Tibial artery (tissue), 4 donors: Measurements from ENCODE around the gene NRXN3.

Source experiments
- DNase-seq, 2 donors: peaks; one replicate each; pipeline ENCODE4 v3.0.0-alpha.2; 2019
- H3K27ac ChIP-seq, 2 donors: fragments of 200-600 bp; sonication (generic) in 1 of 2; 1 replicate in 1 of 2; 2 replicates in 1 of 2; pipeline ENCODE4 v1.5.1; 2018 to 2019; ENCODE audit warnings: mild to moderate bottlenecking in 1 of 2
- H3K27me3 ChIP-seq, 2 donors: fragments of 200-600 bp; sonication (generic) in 1 of 2; one replicate each; pipeline versions ENCODE4 v1.5.1 to v1.6.0; 2016 to 2019
- H3K36me3 ChIP-seq, 3 donors: fragments of 200-600 bp; sonication (generic) in 2 of 3; one replicate each; pipeline ENCODE4 v1.5.1; 2016 to 2019; ENCODE audit warnings: mild to moderate bottlenecking in 2 of 3
- H3K4me1 ChIP-seq, 4 donors: fragments of 200-600 bp; sonication (generic) in 2 of 4; 1 replicate in 3 of 4; 2 replicates in 1 of 4; pipeline ENCODE4 v1.5.1; 2016 to 2019
- H3K4me3 ChIP-seq, 2 donors: fragments of 200-600 bp; sonication (generic) in 1 of 2; 1 replicate in 1 of 2; 2 replicates in 1 of 2; pipeline ENCODE4 v1.5.1; 2018 to 2019; ENCODE audit warnings: mild to moderate bottlenecking in 2 of 2
- H3K9me3 ChIP-seq, 3 donors: fragments of 200-600 bp; sonication (generic) in 1 of 3; one replicate each; pipeline ENCODE4 v1.5.1; 2016 to 2019
- CTCF ChIP-seq, 2 experiments: fragments of 200-600 bp in 1 of 2; fragments of 450-650 bp in 1 of 2; IDR thresholded peaks; one replicate each; pipeline ENCODE4 v1.5.1; 2017 to 2019; ENCODE audit warnings: antibody characterized with exemption in 2 of 2, mild to moderate bottlenecking in 1 of 2, moderate library complexity in 1 of 2
- intact Hi-C: fragments of 100-400 bp; cut with DNase I; formaldehyde crosslinking; loops from one replicate; pipeline ENCODE4 v1.15.0; 2023; ENCODE audit warnings: low total_unique reads

NRXN3 gene

GRCh38 chr14:78581229-78581628, 411.1 kb downstream of the NRXN3 start:
- DNase-seq: no peak
- intact Hi-C loops: no loop called here
- Histone ChIP-seq H3K27me3 (no peaks in the 10 kb centered on the region), H3K4me3 (no peak overlapping the region), H3K27ac (no peak overlapping the region), H3K4me1 (peaks cover 0 to 18% (median 6%) of the 10 kb centered on the region in 4 donors), H3K9me3 (no peaks in the 10 kb centered on the region), H3K36me3 (no peaks in the 10 kb centered on the region)
- TF ChIP-seq CTCF (IDR thresholded peaks at IDR 0.05): no peak

GRCh38 chr14:78586681-78587080, 416.5 kb downstream of the NRXN3 start:
- Histone ChIP-seq H3K4me1 (peaks cover 0 to 18% (median 6%) of the 10 kb centered on the region in 4 donors), H3K27ac (no peak overlapping the region), H3K4me3 (no peak overlapping the region), H3K27me3 (peaks cover 0 to 6% of the 10 kb centered on the region in 2 donors), H3K9me3 (no peaks in the 10 kb centered on the region), H3K36me3 (no peaks in the 10 kb centered on the region)
- intact Hi-C loops: no loop called here
- no peak for TF ChIP-seq CTCF (IDR thresholded peaks at IDR 0.05)
- no peak for DNase-seq

GRCh38 chr14:78588906-78589305, 418.7 kb downstream of the NRXN3 start:
- Histone ChIP-seq H3K27ac (no peak overlapping the region), H3K27me3 (peaks cover 0 to 6% of the 10 kb centered on the region in 2 donors), H3K4me3 (no peak overlapping the region), H3K36me3 (no peaks in the 10 kb centered on the region), H3K9me3 (no peaks in the 10 kb centered on the region), H3K4me1 (peaks cover 0 to 7% (median 1%) of the 10 kb centered on the region in 4 donors)
- no peak for TF ChIP-seq CTCF (IDR thresholded peaks at IDR 0.05)
- intact Hi-C loops: no loop called here
- DNase-seq: no peak

- Histone ChIP-seq H3K36me3 (no peaks in the 10 kb centered on the region), H3K4me1 (no peaks in the 10 kb centered on the region), H3K9me3 (no peaks in the 10 kb centered on the region), H3K27me3 (peaks cover 0 to 14% of the 10 kb centered on the region in 2 donors), H3K27ac (no peak overlapping the region), H3K4me3 (no peak overlapping the region)
- no peak for TF ChIP-seq CTCF (IDR thresholded peaks at IDR 0.05)
- intact Hi-C loops: no loop called here
- DNase-seq: no peak
These were observed 422.5 kb downstream of the NRXN3 start for GRCh38 chr14:78592616-78593219.

- no peaks in the 10 kb centered on the region for H3K4me1 ChIP-seq
- TF ChIP-seq CTCF (IDR thresholded peaks at IDR 0.05): no peak
- H3K9me3 ChIP-seq: no peaks in the 10 kb centered on the region
- H3K36me3 ChIP-seq: no peaks in the 10 kb centered on the region
- H3K4me3 ChIP-seq: no peak overlapping the region
- peaks cover 0 to 14% of the 10 kb centered on the region in 2 donors for H3K27me3 ChIP-seq
- no peak overlapping the region for H3K27ac ChIP-seq
- DNase-seq: no peak
- intact Hi-C loops: no loop called here
These were observed 423.8 kb downstream of the NRXN3 start for GRCh38 chr14:78593949-78594348.

GRCh38 chr14:78595797-78596196, 425.6 kb downstream of the NRXN3 start:
- TF ChIP-seq CTCF (IDR thresholded peaks at IDR 0.05): no peak
- Histone ChIP-seq H3K36me3 (no peaks in the 10 kb centered on the region), H3K4me3 (no peak overlapping the region), H3K4me1 (no peaks in the 10 kb centered on the region), H3K27ac (no peak overlapping the region), H3K27me3 (peaks cover 0 to 16% of the 10 kb centered on the region in 2 donors), H3K9me3 (no peaks in the 10 kb centered on the region)
- intact Hi-C loops: no loop called here
- no peak for DNase-seq
